Mucosa of gallbladder (tissue), 1 donor: ENCODE results near the gene SCYL2. TPM values are rescaled to one million over a fixed set of nuclear protein-coding genes. Genes with fewer than 3 reads are reported as not detected.
"Not testable (repeated sequence)": the region's sequence is repeated elsewhere in the genome, so short reads cannot be mapped to it uniquely, and the experiment has no call there.

Experiments
- DNase-seq: peaks from one replicate; pipeline ENCODE4 v3.0.0-alpha.2; 2020; ENCODE audit warnings: low spot score
- total RNA-seq: library from RNA; stranded (reverse); gene quantifications from one replicate; pipeline ENCODE4 v1.2.1, GENCODE V29; 2021
- donor health status: DM: no; HTN: no; CAD: no.

SCYL2 gene
- total RNA-seq, 1 donor from 2014 or later, result 50.5 TPM

DNA sequence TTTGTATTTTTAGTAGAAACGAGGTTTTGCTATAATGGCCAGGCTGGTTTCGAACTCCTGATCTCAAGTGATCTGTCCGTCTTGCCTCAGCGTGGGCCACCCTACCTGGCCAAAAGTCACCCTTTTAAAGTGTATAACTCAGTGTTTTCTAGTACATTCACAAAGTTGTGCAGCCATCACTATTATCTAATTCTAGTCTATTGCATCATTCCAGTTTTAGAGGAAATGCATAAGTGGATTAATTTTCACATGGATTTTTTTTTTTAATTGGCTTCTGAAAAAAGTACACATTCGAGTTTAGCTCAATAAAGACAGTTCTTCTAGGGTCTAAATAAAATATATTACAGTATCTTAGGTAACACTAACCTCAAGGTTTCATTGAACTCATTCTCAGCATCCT is 3.8 kb upstream of the SCYL2 start:
- DNase-seq, result no peak

- not testable (repeated sequence) for DNase-seq
Observed at GRCh38 chr12:100265107-100265506, 1.9 kb upstream of the SCYL2 start.

DNA sequence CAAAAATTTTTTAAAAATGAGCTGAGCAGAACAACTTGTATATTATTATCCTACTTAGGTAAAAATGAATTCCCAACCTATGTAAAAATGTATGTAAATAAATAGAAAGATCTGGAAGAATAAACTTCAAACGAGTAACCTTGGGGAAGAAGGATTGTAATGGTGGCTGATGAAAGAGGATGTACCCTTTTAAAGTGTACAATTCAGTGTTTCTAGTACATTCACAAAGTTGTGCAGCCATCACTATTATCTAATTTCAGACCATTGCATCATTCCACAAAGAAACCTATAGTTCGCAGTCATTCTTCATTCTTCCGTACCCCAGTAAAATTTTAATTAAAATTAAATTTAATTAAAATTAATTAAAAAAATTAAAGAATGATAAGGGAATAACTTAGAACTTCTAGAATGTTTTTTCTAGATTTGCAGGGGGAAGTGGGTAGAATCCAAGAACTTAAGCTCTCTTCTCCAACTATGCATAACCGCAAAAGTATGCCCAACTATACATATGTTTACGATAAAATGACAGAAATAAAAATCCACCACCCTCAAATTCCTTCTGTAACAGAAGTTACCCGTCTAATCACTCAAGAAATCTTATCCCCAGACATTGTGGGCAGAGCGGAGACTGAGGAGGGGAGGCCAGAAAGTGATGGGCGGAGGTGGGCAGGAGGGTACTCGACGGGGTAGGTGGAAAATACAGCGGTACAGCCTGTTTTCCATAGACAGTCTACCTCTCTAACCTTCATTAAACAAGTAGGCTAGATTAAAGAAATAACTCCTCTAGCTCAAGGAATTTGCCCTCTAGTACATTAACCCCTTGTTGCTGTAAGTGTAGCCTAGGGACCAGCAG is 1.0 kb upstream of the SCYL2 start:
- DNase-seq, result no peak

DNA sequence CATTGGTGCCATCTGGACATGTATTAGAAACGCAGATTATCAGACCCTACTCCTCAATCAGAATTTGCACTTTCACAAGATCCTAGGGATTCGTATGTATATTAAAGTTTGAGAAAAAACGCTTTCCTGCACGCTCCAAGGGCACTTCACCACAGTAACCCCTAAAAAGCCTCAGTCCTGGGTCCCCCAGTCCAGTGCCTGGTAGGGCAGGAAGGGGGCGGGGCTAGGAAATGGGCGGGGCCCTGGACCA is 467 bp upstream of the SCYL2 start:
- peak; percentile 94 for DNase-seq

DNA sequence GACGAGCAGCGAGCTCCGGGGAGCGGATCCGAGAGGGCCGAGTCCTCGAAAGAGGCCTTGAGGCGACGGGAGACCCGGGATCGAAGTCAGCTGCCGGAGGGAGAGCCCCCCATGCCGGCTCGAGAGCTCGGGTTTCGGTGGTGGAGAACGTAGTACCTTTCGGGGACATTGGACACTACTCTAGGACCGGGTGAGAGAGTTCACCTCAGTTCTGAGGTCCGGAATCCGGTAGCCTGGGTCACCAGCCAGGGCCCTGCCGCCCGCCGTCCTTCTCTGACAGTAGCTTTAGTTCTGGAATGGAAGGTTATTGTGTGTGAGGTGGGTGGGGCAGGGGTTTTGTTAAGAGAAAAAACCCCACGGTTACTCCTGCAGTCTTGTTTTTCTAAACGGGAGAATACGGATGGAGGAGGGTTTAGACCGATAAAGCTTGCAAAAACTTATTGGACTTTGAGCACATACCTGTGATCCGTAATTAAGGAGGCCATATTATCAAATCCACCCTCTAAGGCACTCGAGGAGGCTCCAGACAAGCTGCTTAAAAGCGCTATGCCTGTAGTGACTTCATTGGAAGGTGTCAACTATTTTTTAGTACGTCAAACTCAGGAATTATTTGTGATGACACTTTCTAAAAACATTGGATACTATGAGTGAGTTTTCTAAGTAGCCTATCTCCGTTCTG is 765 bp downstream of the SCYL2 start:
- no peak for DNase-seq

- no peak for DNase-seq
Observed at GRCh38 chr12:100268835-100269564, 2.0 kb downstream of the SCYL2 start.

DNA sequence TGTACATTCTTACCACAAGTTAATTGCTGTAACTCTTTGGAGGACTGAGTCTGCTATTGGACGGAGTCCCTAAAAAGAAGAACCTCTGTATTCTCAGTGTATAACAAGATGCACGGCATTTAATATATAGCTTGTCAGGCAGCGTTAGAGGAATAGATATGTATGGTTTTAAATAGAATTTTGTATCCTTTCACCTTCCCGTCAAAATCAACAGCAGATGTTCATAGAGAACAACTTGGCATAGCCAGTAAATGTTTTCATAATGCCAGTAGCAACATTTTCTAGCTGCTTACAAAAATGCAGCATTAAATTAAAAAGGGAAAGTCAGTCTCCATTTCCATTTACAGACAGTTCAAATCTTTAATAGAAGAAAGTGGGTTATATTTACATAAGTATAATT is 6.8 kb downstream of the SCYL2 start:
- no peak for DNase-seq

DNA sequence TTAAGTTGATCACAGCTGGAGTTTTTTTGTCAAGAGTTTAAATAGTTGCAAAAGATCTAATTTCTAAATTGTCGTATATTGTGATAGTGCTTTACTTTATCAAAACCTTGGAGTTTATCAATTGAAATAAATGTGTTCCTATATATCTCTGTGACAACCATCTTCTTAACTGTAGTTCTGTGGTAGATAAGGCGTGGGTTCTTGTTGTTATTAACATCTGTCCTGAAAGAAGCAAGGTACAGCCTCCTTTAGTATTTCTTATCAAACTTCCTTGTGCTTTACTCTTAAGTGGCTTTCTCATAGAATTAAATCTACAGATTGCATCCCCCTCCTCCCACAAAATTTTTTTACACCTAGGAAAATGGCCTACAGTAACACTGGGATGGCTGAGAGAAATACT is 7.3 kb downstream of the SCYL2 start:
- no peak for DNase-seq

- DNase-seq, result no peak
Observed at GRCh38 chr12:100279159-100279558, 12.2 kb downstream of the SCYL2 start.

- no peak for DNase-seq
Observed at GRCh38 chr12:100279607-100280244, 12.7 kb downstream of the SCYL2 start.

DNA sequence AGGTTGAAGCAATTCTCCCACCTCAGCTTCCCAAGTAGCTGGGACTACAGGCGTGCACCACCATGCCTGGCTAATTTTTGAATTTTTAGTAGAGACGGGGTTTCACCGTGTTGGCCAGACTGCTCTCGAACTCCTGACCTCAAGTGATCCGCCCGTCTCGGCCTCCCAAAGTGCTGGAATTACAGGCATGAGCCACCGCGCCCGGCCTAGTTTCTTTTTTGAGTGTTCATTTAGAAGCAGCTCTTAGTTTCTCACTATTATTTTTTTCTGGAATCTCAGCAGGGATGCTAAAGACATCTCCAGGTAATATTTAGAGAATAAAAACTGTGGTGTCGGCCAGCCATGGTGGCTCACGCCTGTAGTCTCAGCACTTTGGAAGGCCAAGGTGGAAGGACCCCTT is 17.6 kb downstream of the SCYL2 start:
- not testable (repeated sequence) for DNase-seq

DNA sequence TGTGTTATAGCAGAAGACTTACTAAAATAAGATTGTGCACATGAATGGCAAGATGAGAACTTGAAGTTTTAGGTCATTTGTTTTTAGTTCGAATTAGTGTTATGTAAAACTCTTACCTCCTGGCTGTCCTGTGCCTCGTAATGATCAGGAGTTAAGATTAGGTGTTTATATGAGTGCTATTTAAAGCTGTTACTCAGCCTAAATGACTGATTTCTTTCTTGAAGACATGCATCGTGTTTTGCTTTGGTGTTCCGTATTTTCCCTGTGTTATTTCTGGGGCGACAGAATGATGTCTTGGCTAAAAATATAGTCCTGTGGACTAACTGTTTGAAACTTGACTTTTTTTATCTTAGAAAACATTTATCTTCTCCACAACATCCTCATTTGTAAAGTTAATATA is 22.1 kb downstream of the SCYL2 start:
- no peak for DNase-seq

- no peak for DNase-seq
Observed at GRCh38 chr12:100290016-100290415, 23.0 kb downstream of the SCYL2 start.

DNA sequence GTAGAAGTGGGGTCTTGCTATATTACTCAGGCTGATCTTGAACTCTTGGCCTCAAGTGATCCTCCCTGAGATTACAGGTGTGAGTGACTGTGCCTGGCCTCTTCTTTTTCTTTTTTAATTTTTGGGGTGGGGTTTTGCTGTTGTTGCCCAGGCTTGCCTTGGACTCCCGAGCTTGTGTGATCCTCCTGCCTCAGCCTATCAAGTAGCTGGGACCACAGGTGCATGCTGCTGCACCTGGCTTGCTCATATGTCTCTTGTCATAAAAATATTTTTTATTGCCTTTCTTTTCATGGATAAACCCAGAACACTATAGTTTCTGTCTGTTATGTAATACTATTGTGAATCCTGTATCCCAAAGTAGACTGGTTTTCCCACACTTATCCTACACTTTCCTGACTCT is 26.0 kb downstream of the SCYL2 start:
- DNase-seq, result no peak

DNA sequence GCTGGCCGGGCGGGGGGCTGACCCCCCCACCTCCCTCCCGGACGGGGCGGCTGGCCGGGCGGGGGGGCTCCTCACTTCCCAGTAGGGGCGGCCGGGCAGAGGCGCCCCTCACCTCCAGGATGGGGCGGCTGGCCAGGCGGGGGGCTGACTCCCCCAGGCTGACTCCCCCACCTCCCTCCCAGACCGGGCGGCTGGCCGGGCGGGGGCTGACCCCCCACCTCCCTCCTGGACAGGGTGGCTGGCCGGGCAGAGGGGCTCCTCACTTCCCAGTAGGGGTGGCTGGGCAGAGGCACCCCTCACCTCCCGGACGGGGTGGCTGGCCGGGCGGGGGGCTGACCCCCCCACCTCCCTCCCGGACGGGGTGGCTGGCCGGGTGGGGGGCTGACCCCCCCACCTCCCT is 27.4 kb downstream of the SCYL2 start:
- not testable (repeated sequence) for DNase-seq

DNA sequence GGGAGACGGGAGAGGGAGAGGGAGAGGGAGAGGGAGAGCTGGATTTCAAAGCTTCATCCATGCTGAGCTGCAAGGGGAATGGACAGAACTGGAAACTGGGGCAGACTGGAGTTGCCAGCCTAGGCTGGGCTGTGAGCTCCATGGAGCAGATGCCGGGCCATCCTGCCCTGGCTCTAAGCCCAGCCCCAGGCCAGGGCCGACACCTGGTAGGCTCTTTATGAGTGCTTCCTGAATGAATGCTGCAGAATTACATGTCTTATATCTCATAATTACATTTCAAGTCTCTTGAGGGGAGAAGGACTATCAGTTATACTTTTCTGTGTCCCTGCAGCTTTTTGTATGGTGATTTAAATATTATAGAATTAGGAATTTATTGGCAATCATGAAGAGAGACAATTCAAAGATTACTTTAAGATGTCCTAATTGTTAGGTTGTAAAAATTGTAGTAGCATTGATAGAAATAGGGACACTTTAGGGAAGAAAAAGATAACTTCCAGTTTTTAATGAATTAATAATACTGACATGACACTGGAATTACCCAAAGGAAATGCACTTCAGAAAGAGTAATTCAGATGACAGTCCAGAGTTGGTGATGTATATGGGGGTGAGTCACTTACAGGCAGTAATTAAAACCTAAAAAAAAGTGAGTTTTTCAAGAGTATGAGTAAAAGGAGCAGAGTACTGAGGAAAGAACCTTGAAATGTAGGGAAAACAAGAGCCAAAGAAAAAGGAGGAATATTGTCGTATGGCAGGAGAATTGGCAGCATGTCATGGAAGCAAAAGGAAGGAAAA is 29.0 kb downstream of the SCYL2 start:
- no peak for DNase-seq

DNA sequence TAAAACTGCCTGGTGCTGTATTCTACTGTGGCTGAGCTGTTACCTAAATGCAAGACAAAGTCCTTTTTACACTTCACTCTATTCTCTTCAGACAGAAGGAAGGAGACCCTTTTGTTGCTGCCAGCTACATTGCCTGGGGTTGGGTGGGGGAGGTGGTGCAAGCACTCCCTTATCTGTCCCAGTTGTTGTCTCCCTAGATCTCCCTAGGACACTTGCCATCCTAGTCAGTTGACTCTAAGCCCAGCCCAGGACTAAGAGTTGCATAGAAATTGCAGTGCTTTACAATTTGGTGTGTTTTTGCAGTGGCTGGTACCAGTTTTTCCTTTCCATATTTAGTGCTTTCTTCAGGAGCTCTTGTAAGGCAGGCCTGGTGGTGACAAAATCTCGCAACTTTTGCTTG is 35.1 kb downstream of the SCYL2 start:
- DNase-seq, result no peak

- DNase-seq, result no peak
Observed at GRCh38 chr12:100303831-100304230, 36.9 kb downstream of the SCYL2 start.

DNA sequence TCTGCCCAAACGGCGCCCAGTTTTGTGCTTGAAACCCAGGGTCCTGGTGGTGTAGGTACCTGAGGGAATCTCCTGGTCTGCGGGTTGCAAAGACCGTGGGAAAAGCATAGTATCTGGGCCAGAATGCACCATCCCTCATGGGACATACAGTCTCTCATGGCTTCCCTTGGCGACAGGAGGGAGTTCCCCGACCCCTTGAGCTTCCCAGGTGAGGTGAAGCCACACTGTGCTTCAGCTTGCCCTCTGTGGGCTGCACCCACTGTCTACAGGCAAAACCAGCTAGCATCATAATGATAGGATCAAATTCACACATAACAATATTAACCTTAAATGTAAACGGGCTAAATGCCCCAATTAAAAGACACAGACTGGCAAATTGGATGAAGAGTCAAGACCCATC is 37.4 kb downstream of the SCYL2 start:
- DNase-seq, result not testable (repeated sequence)

- not testable (repeated sequence) for DNase-seq
Observed at GRCh38 chr12:100308138-100308537, 41.2 kb downstream of the SCYL2 start.

DNA sequence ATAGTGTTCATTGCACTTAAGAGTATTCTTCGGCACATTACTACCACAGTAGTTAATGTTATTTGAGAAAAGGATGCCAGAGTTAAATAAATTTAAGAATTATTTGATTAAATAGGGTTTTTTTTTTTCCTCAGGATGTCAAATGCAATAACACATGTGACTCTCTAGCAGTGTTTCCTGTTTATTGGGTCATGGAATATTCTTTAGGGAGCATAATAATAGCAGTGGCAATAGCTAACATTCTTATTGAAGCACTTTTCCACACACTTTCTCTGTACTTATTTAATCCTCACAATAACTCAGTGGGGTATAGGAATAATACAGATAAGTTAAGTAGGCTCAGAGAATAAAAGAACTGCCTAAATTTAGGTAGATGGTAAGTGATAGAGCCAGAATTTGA is 44.3 kb downstream of the SCYL2 start:
- no peak for DNase-seq

GRCh38 chr12:100317371-100317770 is 50.4 kb downstream of the SCYL2 start:
- DNase-seq, result no peak
